ENCODE measurements around the gene OBP2A.

- TF ChIP-seq ZNF274 (IDR thresholded peaks at IDR 0.05; ENCODE audit: low read depth, low read length) (no peak), SUZ12 (IDR thresholded peaks at IDR 0.05; ENCODE audit: extremely low read depth, insufficient read depth, insufficient read length) (no peak), YY1 (IDR thresholded peaks at IDR 0.05; ENCODE audit: insufficient read depth, insufficient read length) (no peak)
Observed at GRCh38 chr9:135524130-135524861, 21.6 kb upstream of the OBP2A start.
